OCI-LY1 (cell line): ENCODE results near the gene SCUBE2.

Source experiments
- CTCF ChIP-seq: fragments of 200-600 bp; sonication (generic), shearing (Covaris generic); IDR thresholded peaks from 2 replicates; pipeline ENCODE4 v1.5.1; 2017; ENCODE audit warnings: mild to moderate bottlenecking, antibody characterized with exemption, low read length, moderate library complexity, mixed read lengths
- EZH2 ChIP-seq: fragments of 200-600 bp; sonication (generic), shearing (Covaris generic); IDR thresholded peaks from 2 replicates; pipeline ENCODE4 v1.8.0; 2017; ENCODE audit warnings: borderline replicate concordance, mixed run types, mild to moderate bottlenecking, antibody characterized with exemption, low read length, moderate library complexity, mixed read lengths

GRCh38 chr11:9121469-9121796, 30.0 kb upstream of the SCUBE2 start:
- TF ChIP-seq CTCF (no peak), EZH2 (no peak)
